T-cell (primary cell): ENCODE results near the gene GOLIM4. TPM values are rescaled to one million over a fixed set of nuclear protein-coding genes. Genes with fewer than 3 reads are reported as not detected.

Experiments
- ATAC-seq, 4 experiments: fragments of 200-7000 bp in 3 of 4; fragments of 150-1000 bp in 1 of 4; cut with Tn5 transposase; replicated peaks in 1 of 4; 1 replicate in 3 of 4; 2 replicates in 1 of 4; pipeline ENCODE4 v1.10.0; 2021; ENCODE audit warnings: moderate library complexity in 3 of 4, mild to moderate bottlenecking in 2 of 4, moderate number of reproducible peaks in 1 of 4
- CTCF ChIA-PET, 2 donors: fragments of 300-600 bp; sonication (Branson Sonifier 250); formaldehyde crosslinking; loops; one replicate each; lab custom pipeline; 2022; ENCODE audit warnings: antibody characterized with exemption in 2 of 2; lab: Charles Lee
- POLR2A ChIA-PET, 2 donors: fragments of 300-600 bp; sonication (Branson Sonifier 250); formaldehyde crosslinking; loops; one replicate each; lab custom pipeline; 2022; ENCODE audit warnings: antibody characterized with exemption in 2 of 2; lab: Charles Lee
- DNase-seq, 35 experiments: peaks; one replicate each; pipeline versions ENCODE4 v3.0.0 to v3.0.0-alpha.2; 2013 to 2023
- H3K27ac ChIP-seq: one replicate; pipeline ENCODE4 v1.5.1; 2013; ENCODE audit warnings: low read length
- H3K27me3 ChIP-seq, 2 experiments: replicated peaks in 1 of 2; 1 replicate in 1 of 2; 2 replicates in 1 of 2; pipeline versions ENCODE4 v1.6.1 to v1.7.0; 2013; ENCODE audit warnings: low read length in 1 of 2, mixed read lengths in 1 of 2; ENCODE audit not compliant: control insufficient read depth in 2 of 2, insufficient read depth in 2 of 2; ENCODE audit errors: extremely low read depth in 1 of 2
- H3K36me3 ChIP-seq, 2 donors: 1 replicate in 1 of 2; 2 replicates in 1 of 2; pipeline versions ENCODE4 v1.6.1 to v1.7.0; 2013; ENCODE audit warnings: low read length in 1 of 2; ENCODE audit not compliant: control insufficient read depth in 2 of 2, insufficient read depth in 1 of 2; ENCODE audit errors: extremely low read depth in 1 of 2
- H3K4me1 ChIP-seq, 2 experiments: 1 replicate in 1 of 2; 2 replicates in 1 of 2; pipeline versions ENCODE4 v1.6.1 to v1.7.0; 2013; ENCODE audit warnings: low read length in 2 of 2, mixed read lengths in 1 of 2; ENCODE audit not compliant: insufficient read depth in 2 of 2, control insufficient read depth in 1 of 2; ENCODE audit errors: extremely low read depth in 1 of 2
- H3K4me3 ChIP-seq, 2 donors: 1 replicate in 1 of 2; 2 replicates in 1 of 2; pipeline versions ENCODE4 v1.5.1 to v1.7.0; 2013; ENCODE audit warnings: mild to moderate bottlenecking in 2 of 2, low read length in 1 of 2, moderate library complexity in 1 of 2; ENCODE audit not compliant: control insufficient read depth in 1 of 2; ENCODE audit errors: extremely low read depth in 1 of 2
- H3K9me3 ChIP-seq: 2 replicates; pipeline ENCODE4 v1.7.0; 2013
- H3K27ac Mint-ChIP-seq, 2 donors: one replicate each; pipeline ENCODE4 v1.8.0; 2020 to 2021; ENCODE audit warnings: mild to moderate bottlenecking in 2 of 2, mixed read lengths in 2 of 2
- H3K27me3 Mint-ChIP-seq, 2 donors: one replicate each; pipeline ENCODE4 v1.8.0; 2021 to 2022; ENCODE audit warnings: mixed read lengths in 2 of 2
- H3K36me3 Mint-ChIP-seq: one replicate; pipeline ENCODE4 v1.8.0; 2021; ENCODE audit warnings: mixed read lengths
- H3K4me1 Mint-ChIP-seq, 3 donors: one replicate each; pipeline ENCODE4 v1.8.0; 2020 to 2022; ENCODE audit warnings: mixed read lengths in 3 of 3, mild to moderate bottlenecking in 1 of 3
- H3K4me3 Mint-ChIP-seq, 3 donors: one replicate each; pipeline ENCODE4 v1.8.0; 2020 to 2022; ENCODE audit warnings: mild to moderate bottlenecking in 3 of 3, mixed read lengths in 3 of 3, moderate library complexity in 3 of 3
- H3K9me3 Mint-ChIP-seq, 3 donors: one replicate each; pipeline ENCODE4 v1.8.0; 2020 to 2022; ENCODE audit warnings: mixed read lengths in 3 of 3
- WGBS: methylation state at CpG from one replicate; pipeline ENCODE4 v1.1.5; 2013; ENCODE audit warnings: missing lambda C conversion rate; ENCODE audit not compliant: insufficient coverage; 5-methylcytosine and 5-hydroxymethylcytosine counted together
- total RNA-seq, 35 experiments: library from RNA in 6 of 35; stranded (reverse) in 6 of 35; fragments of 120-200 nt in 1 of 35; gene quantifications; one replicate each; pipeline versions ENCODE4 v1.2.1 to v1.2.4 and lab custom pipeline; 2013 to 2026

Gene GOLIM4
- total RNA-seq, 5 donors from 2014 or later (not counting 1 experiment from before 2014, with no cell fraction given): 0.49 to 1.5 (median 0.96) TPM

- CTCF ChIA-PET: no interaction called here
- no peak for ATAC-seq
- no peak overlapping the region for H3K4me3 Mint-ChIP-seq
Observed at GRCh38 chr3:168052515-168052914, 43.2 kb downstream of the GOLIM4 start.

DNA sequence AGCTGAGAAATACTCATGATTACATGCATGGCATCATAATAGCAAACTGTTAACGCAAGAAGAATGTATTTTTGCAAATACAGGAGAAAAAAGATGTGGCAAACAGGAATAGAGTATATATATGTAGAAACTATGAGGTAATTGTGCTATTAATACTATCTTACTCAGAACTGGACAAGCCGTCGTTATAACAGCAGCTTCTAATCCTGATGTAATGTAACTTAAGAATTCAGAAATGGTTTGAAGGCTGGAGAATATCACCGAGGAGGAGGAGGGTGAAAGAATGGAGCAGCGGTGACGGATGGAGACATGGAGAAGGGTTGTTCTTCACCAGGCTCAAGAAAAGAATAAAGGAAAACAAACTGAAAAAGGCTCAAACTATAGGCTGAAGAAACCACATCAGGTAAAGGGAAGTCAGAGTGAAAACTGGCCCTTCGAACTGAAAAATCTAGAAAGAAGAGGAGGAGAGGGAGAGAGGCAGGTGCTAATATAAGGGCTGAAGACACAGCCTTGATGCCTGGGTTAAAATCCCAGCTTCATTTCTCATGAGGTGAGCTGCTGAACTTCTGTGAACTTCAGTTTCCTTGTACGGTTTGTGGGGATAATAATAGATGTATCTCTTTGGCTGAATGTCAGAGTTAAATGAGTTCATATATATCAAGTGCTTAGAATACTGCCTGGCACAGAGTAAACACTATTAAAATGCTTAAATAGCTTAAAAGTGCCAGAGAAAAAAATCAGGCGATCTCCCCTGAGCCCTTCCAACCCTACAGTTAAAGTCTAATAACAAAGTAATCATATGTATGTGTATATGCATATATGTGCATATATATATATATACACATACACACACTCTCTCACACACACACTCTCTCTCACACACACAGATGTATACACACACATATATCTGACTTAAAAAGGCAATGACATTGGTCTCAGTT is 43.9 kb downstream of the GOLIM4 start:
- Histone ChIP-seq H3K4me1 (no peaks in the 10 kb centered on the region), H3K27me3 (no peaks in the 10 kb centered on the region), H3K9me3 (no peaks in the 10 kb centered on the region), H3K27ac (no peak overlapping the region), H3K4me3 (no peak overlapping the region), H3K36me3 (no peaks in the 10 kb centered on the region)
- ATAC-seq (no peak), DNase-seq (no peak)
- ChIA-PET CTCF (no interaction called here), POLR2A (no interaction called here)
- no peak overlapping the region for H3K4me3 Mint-ChIP-seq
- H3K36me3 Mint-ChIP-seq: no peaks in the 10 kb centered on the region
- WGBS: 97% methylated on average over 3 of the region's 9 CpGs
- H3K27me3 Mint-ChIP-seq: peaks cover 0 to 5% of the 10 kb centered on the region in 2 donors
- no peak overlapping the region for H3K27ac Mint-ChIP-seq
- H3K9me3 Mint-ChIP-seq: peaks cover 0 to 6% (median 0%) of the 10 kb centered on the region in 3 donors
- no peaks in the 10 kb centered on the region for H3K4me1 Mint-ChIP-seq

More at GRCh38 chr3:168052515-168052914, 43.2 kb downstream of the GOLIM4 start:
- no peak overlapping the region for H3K4me3 ChIP-seq
- Mint-ChIP-seq H3K27ac (no peak overlapping the region), H3K9me3 (peaks cover 0 to 6% (median 0%) of the 10 kb centered on the region in 3 donors), H3K27me3 (peaks cover 0 to 5% of the 10 kb centered on the region in 2 donors), H3K4me1 (no peaks in the 10 kb centered on the region), H3K36me3 (no peaks in the 10 kb centered on the region)
- no peak overlapping the region for H3K27ac ChIP-seq
- POLR2A ChIA-PET: no interaction called here
- no peaks in the 10 kb centered on the region for H3K36me3 ChIP-seq
- no peaks in the 10 kb centered on the region for H3K4me1 ChIP-seq
- no CpG with 5 or more reads among the region's 2 CpGs for WGBS
- no peak for DNase-seq
- no peaks in the 10 kb centered on the region for H3K27me3 ChIP-seq
- H3K9me3 ChIP-seq: no peaks in the 10 kb centered on the region

DNA sequence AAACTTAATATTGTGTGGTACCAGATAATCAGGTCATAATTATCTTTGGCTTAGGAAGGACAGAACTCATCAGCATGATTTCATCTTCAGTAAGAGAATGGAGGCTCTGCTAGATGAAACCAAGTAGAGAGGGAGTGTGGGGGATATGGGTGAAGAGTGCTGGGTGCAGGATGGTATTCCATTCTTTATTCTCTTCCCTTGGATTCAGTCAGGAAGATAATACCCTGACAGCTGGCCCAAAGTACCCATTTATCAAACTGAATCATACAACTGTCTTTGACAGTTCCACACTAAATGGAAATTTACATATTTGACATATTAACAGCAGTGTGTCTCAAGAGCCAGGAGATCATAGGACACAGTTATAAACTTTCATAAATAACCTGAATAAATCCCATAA is 44.7 kb downstream of the GOLIM4 start:
- H3K36me3 ChIP-seq: no peaks in the 10 kb centered on the region
- ChIA-PET POLR2A (no interaction called here), CTCF (no interaction called here)
- peaks cover 0 to 5% of the 10 kb centered on the region in 2 donors for H3K27me3 Mint-ChIP-seq
- H3K9me3 ChIP-seq: no peaks in the 10 kb centered on the region
- H3K4me1 ChIP-seq: no peaks in the 10 kb centered on the region
- no peaks in the 10 kb centered on the region for H3K27me3 ChIP-seq
- no peak overlapping the region for H3K4me3 ChIP-seq
- DNase-seq (no peak), ATAC-seq (no peak)
- peaks cover 0 to 6% (median 0%) of the 10 kb centered on the region in 3 donors for H3K9me3 Mint-ChIP-seq
- H3K36me3 Mint-ChIP-seq: no peaks in the 10 kb centered on the region
- H3K27ac Mint-ChIP-seq: no peak overlapping the region
- no peak overlapping the region for H3K4me3 Mint-ChIP-seq
- no peaks in the 10 kb centered on the region for H3K4me1 Mint-ChIP-seq
- no peak overlapping the region for H3K27ac ChIP-seq

GRCh38 chr3:168049367-168049974 is 46.3 kb downstream of the GOLIM4 start:
- no peak for DNase-seq
- H3K27me3 Mint-ChIP-seq: peaks cover 0 to 5% of the 10 kb centered on the region in 2 donors
- no peak overlapping the region for H3K27ac ChIP-seq
- H3K4me3 ChIP-seq: no peak overlapping the region
- H3K36me3 Mint-ChIP-seq: no peaks in the 10 kb centered on the region
- no peaks in the 10 kb centered on the region for H3K4me1 Mint-ChIP-seq
- no peak overlapping the region for H3K4me3 Mint-ChIP-seq
- POLR2A ChIA-PET: no interaction called here
- CTCF ChIA-PET: no interaction called here
- no peaks in the 10 kb centered on the region for H3K9me3 Mint-ChIP-seq
- no peak overlapping the region for H3K27ac Mint-ChIP-seq
- no peaks in the 10 kb centered on the region for H3K4me1 ChIP-seq
- 88% methylated on average over 5 of the region's 6 CpGs for WGBS
- no peaks in the 10 kb centered on the region for H3K36me3 ChIP-seq
- no peaks in the 10 kb centered on the region for H3K9me3 ChIP-seq
- H3K27me3 ChIP-seq: no peaks in the 10 kb centered on the region
- no peak for ATAC-seq

DNA sequence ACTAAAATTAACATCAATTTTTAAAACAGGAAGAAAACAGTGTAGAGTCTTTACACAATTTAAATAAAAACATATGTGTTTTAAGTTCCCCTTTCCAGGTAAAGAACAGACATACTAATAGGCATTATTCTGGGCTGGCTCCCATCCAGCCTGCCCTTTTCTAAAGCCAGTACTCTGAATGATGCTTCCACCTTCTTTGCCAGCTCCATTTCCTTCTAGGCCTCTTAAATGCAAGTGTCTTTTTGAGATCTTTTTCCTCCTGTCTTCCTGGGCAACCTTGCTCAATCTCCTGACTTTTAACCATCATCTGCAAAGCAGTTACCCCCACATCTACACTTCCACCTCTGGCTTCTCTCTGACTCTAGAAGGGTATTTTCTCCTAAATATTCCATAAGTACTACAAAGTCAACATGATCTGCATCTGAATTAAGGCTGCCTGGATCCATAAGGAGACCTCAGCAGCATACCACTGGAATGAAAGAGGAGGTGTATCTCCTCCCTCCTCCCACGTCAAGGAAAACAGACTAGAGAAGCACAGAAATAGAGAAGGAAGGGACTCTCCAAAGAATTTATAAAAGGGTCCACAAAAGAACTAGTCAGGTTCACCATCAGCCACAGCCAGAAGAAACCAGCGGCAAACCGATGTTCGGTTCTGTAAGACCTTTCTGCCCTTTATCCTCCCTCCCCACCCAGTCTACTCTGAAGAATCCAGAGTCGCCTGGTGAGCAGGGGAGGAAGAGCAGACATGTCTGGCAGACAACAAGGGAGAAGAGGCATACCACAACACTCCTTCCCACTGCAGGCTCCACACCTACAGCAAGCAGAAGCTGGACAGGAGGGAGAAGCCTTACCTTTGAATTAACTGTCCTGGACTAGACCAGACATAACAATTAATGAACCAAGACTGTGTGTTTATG is 47.1 kb downstream of the GOLIM4 start:
- no peaks in the 10 kb centered on the region for H3K9me3 ChIP-seq
- ChIA-PET CTCF (interaction anchor here in 1 of 2 donors (0.7 kb wide), 1 partner anchor 19 kb away, joined by 5 read pairs; no protein-coding TSS in a partner anchor), POLR2A (no interaction called here)
- ATAC-seq (no peak), DNase-seq (no peak)
- H3K27ac Mint-ChIP-seq: no peak overlapping the region
- H3K27ac ChIP-seq: no peak overlapping the region
- H3K27me3 ChIP-seq: no peaks in the 10 kb centered on the region
- no peaks in the 10 kb centered on the region for H3K4me1 Mint-ChIP-seq
- no peak overlapping the region for H3K4me3 Mint-ChIP-seq
- no peak overlapping the region for H3K4me3 ChIP-seq
- no peaks in the 10 kb centered on the region for H3K4me1 ChIP-seq
- H3K36me3 Mint-ChIP-seq: no peaks in the 10 kb centered on the region
- no peaks in the 10 kb centered on the region for H3K9me3 Mint-ChIP-seq
- H3K36me3 ChIP-seq: no peaks in the 10 kb centered on the region
- H3K27me3 Mint-ChIP-seq: peaks cover 0 to 5% of the 10 kb centered on the region in 2 donors
- 40% methylated on average over 1 of the region's 5 CpGs for WGBS

GRCh38 chr3:168047936-168048335 is 47.8 kb downstream of the GOLIM4 start:
- Histone ChIP-seq H3K27me3 (no peaks in the 10 kb centered on the region), H3K27ac (no peak overlapping the region), H3K4me1 (no peaks in the 10 kb centered on the region), H3K36me3 (no peaks in the 10 kb centered on the region), H3K4me3 (no peak overlapping the region), H3K9me3 (no peaks in the 10 kb centered on the region)
- no peak for ATAC-seq
- ChIA-PET CTCF (interaction anchor here in 1 of 2 donors (0.7 kb wide), 1 partner anchor 19 kb away, joined by 5 read pairs; no protein-coding TSS in a partner anchor), POLR2A (no interaction called here)
- H3K4me3 Mint-ChIP-seq: no peak overlapping the region
- H3K4me1 Mint-ChIP-seq: no peaks in the 10 kb centered on the region
- WGBS: no CpG with 5 or more reads among the region's 3 CpGs
- no peak overlapping the region for H3K27ac Mint-ChIP-seq
- DNase-seq: no peak
- no peaks in the 10 kb centered on the region for H3K9me3 Mint-ChIP-seq
- H3K36me3 Mint-ChIP-seq: no peaks in the 10 kb centered on the region
- H3K27me3 Mint-ChIP-seq: peaks cover 0 to 5% of the 10 kb centered on the region in 2 donors
